Measurements from ENCODE around the gene DES. TPM values are rescaled to one million over a fixed set of nuclear protein-coding genes. Genes with fewer than 3 reads are reported as not detected.

Gene DES
- total and polyA plus RNA-seq, 2 donors (not counting 3 experiments of a cell fraction or from before 2014, with no cell fraction given): not detected

DNA sequence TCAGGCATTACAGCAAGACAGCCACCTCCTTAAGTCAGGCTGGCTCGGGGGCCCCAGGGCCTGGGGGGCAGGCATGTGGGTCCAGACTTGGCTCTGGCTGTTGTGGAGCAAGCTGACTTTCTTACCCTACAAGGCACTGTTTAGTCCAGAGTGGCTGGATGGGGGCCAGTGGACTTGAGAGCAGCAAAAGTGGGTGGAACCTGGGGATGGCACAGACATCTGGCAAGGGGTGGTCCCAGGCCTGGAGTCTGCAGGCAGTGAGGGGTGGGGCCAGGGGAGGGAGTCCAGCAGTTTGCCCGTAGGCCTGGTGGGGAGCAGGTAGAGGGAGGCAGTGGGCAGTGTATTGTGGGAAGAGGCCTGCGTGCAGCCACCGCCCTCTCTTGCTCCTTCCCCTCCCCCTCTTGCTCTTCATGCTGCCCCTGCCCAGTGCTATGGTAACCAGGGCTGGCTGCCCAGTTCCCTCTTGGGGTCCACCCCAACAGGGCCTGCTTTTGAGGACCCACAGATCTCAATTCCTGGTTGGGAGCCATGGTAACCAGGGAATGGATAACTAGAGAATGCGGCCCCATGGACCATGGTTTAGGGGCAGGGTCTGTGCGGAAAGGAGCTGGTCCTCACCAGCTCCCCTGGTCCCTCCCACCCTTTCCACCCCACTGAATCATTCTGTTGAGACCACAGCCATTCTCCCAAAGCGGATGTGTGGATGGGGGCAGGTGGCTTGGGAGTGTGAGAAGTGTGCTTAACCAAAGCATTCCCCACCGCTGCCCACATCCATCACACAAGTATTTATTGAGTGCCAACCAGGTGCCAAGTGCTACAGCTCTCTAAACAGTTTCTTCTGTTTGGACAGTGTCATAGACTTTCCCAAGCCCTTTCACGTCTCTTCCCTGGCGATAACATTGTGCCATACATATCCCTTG, 35.8 kb downstream of the DES start:
- no peaks in the 10 kb centered on the region for H3K9me3 ChIP-seq (replicated peaks; ENCODE audit: control insufficient read depth, insufficient read depth, low read length)
- no peak overlapping the region for H3K27ac ChIP-seq (ENCODE audit: insufficient read depth, low read depth, low read length)
- H3K4me3 ChIP-seq (replicated peaks in 1 of 3; ENCODE audit: insufficient read depth in 1 of 3, low read depth in 1 of 3, low read length in 3 of 3): no peak overlapping the region
- dilution Hi-C loops (cut with MboI; ENCODE audit: extremely low pct_ligation_motif_present, low sequenced_read_pairs): no loop called here
- H3K9me1 ChIP-seq (replicated peaks; ENCODE audit: control insufficient read depth, extremely low read depth, insufficient read depth, low read length): no peaks in the 10 kb centered on the region
- TF ChIP-seq POLR2A (IDR thresholded peaks at IDR 0.05; ENCODE audit: low read depth, low read length) (no peak), JUN (IDR thresholded peaks at IDR 0.05; ENCODE audit: borderline replicate concordance, insufficient read depth, insufficient read length, low read depth) (no peak), MYC (IDR thresholded peaks at IDR 0.05; ENCODE audit: low read depth, low read length) (no peak), GATA2 (IDR thresholded peaks at IDR 0.05; ENCODE audit: insufficient read depth, insufficient read length, low read depth, low read length) (no peak), POLR2AphosphoS5 (IDR thresholded peaks at IDR 0.05; ENCODE audit: insufficient read depth, low read depth, low read length) (no peak), EZH2 (IDR thresholded peaks at IDR 0.05; ENCODE audit: borderline replicate concordance, low read depth, low read length, severe bottlenecking) (no peak), FOS (IDR thresholded peaks at IDR 0.05; ENCODE audit: borderline replicate concordance, insufficient read depth, low read length) (no peak)
- TF ChIP-seq, protein P1, sequence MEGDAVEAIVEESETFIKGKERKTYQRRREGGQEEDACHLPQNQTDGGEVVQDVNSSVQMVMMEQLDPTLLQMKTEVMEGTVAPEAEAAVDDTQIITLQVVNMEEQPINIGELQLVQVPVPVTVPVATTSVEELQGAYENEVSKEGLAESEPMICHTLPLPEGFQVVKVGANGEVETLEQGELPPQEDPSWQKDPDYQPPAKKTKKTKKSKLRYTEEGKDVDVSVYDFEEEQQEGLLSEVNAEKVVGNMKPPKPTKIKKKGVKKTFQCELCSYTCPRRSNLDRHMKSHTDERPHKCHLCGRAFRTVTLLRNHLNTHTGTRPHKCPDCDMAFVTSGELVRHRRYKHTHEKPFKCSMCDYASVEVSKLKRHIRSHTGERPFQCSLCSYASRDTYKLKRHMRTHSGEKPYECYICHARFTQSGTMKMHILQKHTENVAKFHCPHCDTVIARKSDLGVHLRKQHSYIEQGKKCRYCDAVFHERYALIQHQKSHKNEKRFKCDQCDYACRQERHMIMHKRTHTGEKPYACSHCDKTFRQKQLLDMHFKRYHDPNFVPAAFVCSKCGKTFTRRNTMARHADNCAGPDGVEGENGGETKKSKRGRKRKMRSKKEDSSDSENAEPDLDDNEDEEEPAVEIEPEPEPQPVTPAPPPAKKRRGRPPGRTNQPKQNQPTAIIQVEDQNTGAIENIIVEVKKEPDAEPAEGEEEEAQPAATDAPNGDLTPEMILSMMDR (IDR thresholded peaks at IDR 0.05; ENCODE audit: extremely low read depth in 1 of 2, insufficient read depth in 1 of 2, low read depth in 1 of 2, low read length in 2 of 2): no peak
- TF ChIP-seq, protein P2, sequence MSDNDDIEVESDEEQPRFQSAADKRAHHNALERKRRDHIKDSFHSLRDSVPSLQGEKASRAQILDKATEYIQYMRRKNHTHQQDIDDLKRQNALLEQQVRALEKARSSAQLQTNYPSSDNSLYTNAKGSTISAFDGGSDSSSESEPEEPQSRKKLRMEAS (IDR thresholded peaks at IDR 0.05; ENCODE audit: insufficient read depth, insufficient read length): no peak
- no peaks in the 10 kb centered on the region for H3K36me3 ChIP-seq (ENCODE audit: control insufficient read depth in 2 of 2, extremely low read depth in 1 of 2, insufficient read depth in 2 of 2, low read length in 2 of 2)
- intact Hi-C loops (cut with micrococcal nuclease): no loop called here
- ChIA-PET POLR2A (no interaction called here), CTCF (interaction anchor here (0.9 to 8.2 kb wide), 6 partner anchors 9 to 106 kb away, joined by 3 to 181 read pairs (median 8); a partner anchor contains a TSS)
- DNase-seq (ENCODE audit: low read depth, low spot score) (no peak), FAIRE-seq (no peak)
- H4K20me1 ChIP-seq (replicated peaks; ENCODE audit: control insufficient read depth, extremely low read depth, insufficient read depth, low read length): no peaks in the 10 kb centered on the region
- no peaks in the 10 kb centered on the region for H3K79me2 ChIP-seq (ENCODE audit: control insufficient read depth, insufficient read depth, low read length)
- H3K27me3 ChIP-seq (ENCODE audit: control insufficient read depth in 2 of 2, insufficient read depth in 2 of 2, low read length in 2 of 2): peaks cover 0 to 1% of the 10 kb centered on the region in 2 experiments
- H2AFZ ChIP-seq (ENCODE audit: low read depth, low read length): no peak overlapping the region
- H3K9ac ChIP-seq (replicated peaks; ENCODE audit: extremely low read depth, insufficient read depth, low read length): no peak overlapping the region
- no peak overlapping the region for H3K4me2 ChIP-seq (ENCODE audit: insufficient read depth, low read length)
- no peaks in the 10 kb centered on the region for H3K4me1 ChIP-seq (ENCODE audit: control insufficient read depth, extremely low read depth, insufficient read depth, low read length)
- BruUV-seq (replicated peaks): no TSS peak
